Measurements from ENCODE around the gene CACNA1F. TPM values are rescaled to one million over a fixed set of nuclear protein-coding genes. Genes with fewer than 3 reads are reported as not detected.

Gene CACNA1F
- total RNA-seq, 1 donor from 2014 or later = 0.05 TPM

DNA sequence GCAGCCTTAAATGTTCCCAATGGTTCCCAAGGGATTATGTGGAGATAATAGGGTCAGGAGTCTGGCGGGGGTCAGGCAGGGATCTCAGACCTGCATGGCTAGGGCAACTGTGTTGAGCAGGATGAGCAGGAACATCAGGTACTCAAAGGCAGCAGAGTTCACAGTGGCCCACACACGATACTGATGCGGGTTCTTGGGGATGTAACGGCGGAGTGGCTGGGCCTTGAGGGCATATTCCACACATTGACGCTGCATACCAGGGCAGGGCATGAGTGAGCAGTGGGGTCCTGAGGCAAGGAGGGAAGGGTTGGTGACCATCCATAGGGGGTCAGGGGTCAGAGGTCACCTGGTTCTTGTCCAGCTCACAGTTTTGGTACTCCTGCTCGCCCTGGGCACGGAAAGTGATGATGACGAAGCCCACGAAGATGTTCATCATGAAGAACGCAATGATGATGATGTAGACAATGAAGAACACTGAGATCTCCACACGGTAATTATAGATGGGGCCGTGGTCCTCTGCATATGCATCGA, 18.1 kb downstream of the CACNA1F start:
- DNase-seq (ENCODE audit: low read depth, low spot score) = no peak
- H3K36me3 Mint-ChIP-seq (ENCODE audit: low read depth) = peaks cover 2% of the 10 kb centered on the region
- no peak for TF ChIP-seq CTCF (conservative IDR thresholded peaks at IDR 0.05)
- H3K9me3 Mint-ChIP-seq = peaks cover 8% of the 10 kb centered on the region
- H3K4me3 Mint-ChIP-seq = no peak overlapping the region
- peaks cover 14% of the 10 kb centered on the region for H3K27me3 Mint-ChIP-seq (ENCODE audit: low read depth)
- H3K4me1 Mint-ChIP-seq = no peaks in the 10 kb centered on the region
- no peak overlapping the region for H3K27ac Mint-ChIP-seq (ENCODE audit: unreplicated experiment)

DNA sequence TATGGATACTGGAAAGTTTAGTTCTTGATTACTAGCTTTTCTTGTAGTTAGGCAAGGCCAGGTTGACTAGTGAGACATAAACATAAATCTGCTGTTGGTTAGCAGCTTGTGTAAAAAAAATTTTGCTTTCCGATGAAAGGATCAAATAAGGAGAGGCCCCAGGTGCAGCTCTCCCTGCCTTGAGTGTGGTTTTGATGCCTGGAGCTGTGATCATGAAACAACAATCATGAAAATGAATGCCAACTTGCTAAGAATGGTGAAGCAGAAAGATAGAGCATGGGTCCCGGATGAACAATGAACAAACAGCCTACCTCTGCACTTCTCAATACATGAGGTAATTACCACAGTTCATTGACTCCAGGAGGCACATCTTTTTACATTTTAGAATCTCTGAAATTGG, 18.7 kb downstream of the CACNA1F start:
- DNase-seq (ENCODE audit: low read depth, low spot score) = no peak
- Mint-ChIP-seq H3K4me1 (no peaks in the 10 kb centered on the region), H3K4me3 (no peak overlapping the region), H3K36me3 (ENCODE audit: low read depth) (peaks cover 2% of the 10 kb centered on the region), H3K27me3 (ENCODE audit: low read depth) (peaks cover 11% of the 10 kb centered on the region), H3K9me3 (peaks cover 8% of the 10 kb centered on the region), H3K27ac (ENCODE audit: unreplicated experiment) (no peak overlapping the region)
- TF ChIP-seq CTCF (conservative IDR thresholded peaks at IDR 0.05) = no peak

GRCh38 chrX:49212861-49213260, 20.3 kb downstream of the CACNA1F start:
- no peaks in the 10 kb centered on the region for H3K4me1 Mint-ChIP-seq
- peaks cover 8% of the 10 kb centered on the region for H3K9me3 Mint-ChIP-seq
- no peak for TF ChIP-seq CTCF (conservative IDR thresholded peaks at IDR 0.05)
- no peak for DNase-seq (ENCODE audit: low read depth, low spot score)
- no peak overlapping the region for H3K27ac Mint-ChIP-seq (ENCODE audit: unreplicated experiment)
- peaks cover 9% of the 10 kb centered on the region for H3K27me3 Mint-ChIP-seq (ENCODE audit: low read depth)
- H3K4me3 Mint-ChIP-seq = no peak overlapping the region
- H3K36me3 Mint-ChIP-seq (ENCODE audit: low read depth) = peaks cover 2% of the 10 kb centered on the region

DNA sequence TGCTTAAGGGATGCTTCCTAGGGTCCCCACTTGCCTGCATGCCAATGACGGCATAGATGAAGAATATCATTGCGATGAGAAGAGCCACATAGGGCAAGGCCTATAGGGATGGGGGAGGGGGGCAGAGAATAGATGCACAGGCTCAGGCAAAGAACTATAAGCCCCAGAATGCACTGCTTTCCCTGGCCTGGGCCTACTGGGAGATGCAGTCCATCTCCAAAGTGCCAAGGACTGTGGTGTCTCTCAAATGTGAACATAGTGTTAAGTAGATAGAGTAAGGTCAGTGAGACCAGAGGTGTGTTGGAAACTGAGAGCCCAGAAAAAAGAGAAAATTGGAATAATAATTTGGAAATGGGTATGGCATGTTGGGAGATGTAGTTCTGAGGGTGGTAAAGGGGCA, 20.9 kb downstream of the CACNA1F start:
- peaks cover 2% of the 10 kb centered on the region for H3K36me3 Mint-ChIP-seq (ENCODE audit: low read depth)
- TF ChIP-seq CTCF (conservative IDR thresholded peaks at IDR 0.05) = no peak
- peaks cover 8% of the 10 kb centered on the region for H3K27me3 Mint-ChIP-seq (ENCODE audit: low read depth)
- H3K4me3 Mint-ChIP-seq = no peak overlapping the region
- no peaks in the 10 kb centered on the region for H3K4me1 Mint-ChIP-seq
- DNase-seq (ENCODE audit: low read depth, low spot score) = no peak
- peaks cover 8% of the 10 kb centered on the region for H3K9me3 Mint-ChIP-seq
- H3K27ac Mint-ChIP-seq (ENCODE audit: unreplicated experiment) = no peak overlapping the region

- no peak for TF ChIP-seq CTCF (conservative IDR thresholded peaks at IDR 0.05)
- Mint-ChIP-seq H3K4me1 (no peaks in the 10 kb centered on the region), H3K9me3 (peaks cover 8% of the 10 kb centered on the region), H3K4me3 (no peak overlapping the region), H3K36me3 (ENCODE audit: low read depth) (peaks cover 2% of the 10 kb centered on the region), H3K27ac (ENCODE audit: unreplicated experiment) (no peak overlapping the region), H3K27me3 (ENCODE audit: low read depth) (peaks cover 7% of the 10 kb centered on the region)
- DNase-seq (ENCODE audit: low read depth, low spot score) = no peak
These were observed 22.1 kb downstream of the CACNA1F start for GRCh38 chrX:49211074-49211473.

Data from neural crest cell (in vitro differentiated cells).